LNCAP (cell line): ENCODE data around the gene RNF112.

Experiments
- TF ChIP-seq, protein P1 (sequence below): fragments of 450-650 bp; IDR thresholded peaks from 2 replicates; pipeline ENCODE4 v1.5.1; 2017; ENCODE audit warnings: mild to moderate bottlenecking

The RNF112 gene

DNA sequence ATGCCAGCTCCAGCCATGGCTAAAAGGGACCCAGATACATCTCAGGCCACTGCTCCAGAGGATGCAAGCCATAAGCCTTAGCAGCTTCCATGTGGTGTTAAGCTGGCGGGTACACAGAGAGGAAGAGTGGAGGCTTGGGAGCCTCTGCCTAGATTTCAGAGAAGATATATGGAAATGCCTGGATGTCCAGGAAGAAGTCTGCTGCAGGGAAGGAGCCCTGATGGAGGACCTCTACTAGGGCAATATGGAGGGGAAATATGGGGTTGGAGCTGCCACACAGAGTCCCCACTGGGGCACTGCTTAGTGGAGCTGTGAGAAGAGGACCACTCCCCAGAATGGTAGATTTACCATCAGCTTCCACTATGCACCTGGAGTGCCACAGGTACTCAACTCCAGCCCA is 32.1 kb downstream of the RNF112 start:
- TF ChIP-seq, protein P1, sequence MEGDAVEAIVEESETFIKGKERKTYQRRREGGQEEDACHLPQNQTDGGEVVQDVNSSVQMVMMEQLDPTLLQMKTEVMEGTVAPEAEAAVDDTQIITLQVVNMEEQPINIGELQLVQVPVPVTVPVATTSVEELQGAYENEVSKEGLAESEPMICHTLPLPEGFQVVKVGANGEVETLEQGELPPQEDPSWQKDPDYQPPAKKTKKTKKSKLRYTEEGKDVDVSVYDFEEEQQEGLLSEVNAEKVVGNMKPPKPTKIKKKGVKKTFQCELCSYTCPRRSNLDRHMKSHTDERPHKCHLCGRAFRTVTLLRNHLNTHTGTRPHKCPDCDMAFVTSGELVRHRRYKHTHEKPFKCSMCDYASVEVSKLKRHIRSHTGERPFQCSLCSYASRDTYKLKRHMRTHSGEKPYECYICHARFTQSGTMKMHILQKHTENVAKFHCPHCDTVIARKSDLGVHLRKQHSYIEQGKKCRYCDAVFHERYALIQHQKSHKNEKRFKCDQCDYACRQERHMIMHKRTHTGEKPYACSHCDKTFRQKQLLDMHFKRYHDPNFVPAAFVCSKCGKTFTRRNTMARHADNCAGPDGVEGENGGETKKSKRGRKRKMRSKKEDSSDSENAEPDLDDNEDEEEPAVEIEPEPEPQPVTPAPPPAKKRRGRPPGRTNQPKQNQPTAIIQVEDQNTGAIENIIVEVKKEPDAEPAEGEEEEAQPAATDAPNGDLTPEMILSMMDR: no peak

DNA sequence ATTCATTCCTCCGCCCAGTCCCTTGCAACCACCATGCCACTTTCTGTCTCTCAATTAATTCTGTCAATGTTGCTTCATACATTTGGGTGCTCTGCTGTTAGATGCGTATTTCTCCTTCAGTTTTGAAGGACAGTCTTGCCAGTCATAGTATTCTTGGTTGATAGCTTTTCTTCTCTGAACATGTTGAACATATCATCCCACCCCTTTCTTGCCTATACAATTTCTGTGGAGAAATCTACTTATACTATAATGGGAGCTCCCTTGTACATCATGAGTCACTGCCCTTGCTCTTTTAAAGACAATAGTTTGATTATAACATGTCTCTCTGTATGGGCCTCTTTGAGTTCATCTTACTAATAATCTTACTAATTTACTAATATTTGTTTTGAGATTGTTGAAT is 34.1 kb downstream of the RNF112 start:
- TF ChIP-seq, protein P1: no peak

DNA sequence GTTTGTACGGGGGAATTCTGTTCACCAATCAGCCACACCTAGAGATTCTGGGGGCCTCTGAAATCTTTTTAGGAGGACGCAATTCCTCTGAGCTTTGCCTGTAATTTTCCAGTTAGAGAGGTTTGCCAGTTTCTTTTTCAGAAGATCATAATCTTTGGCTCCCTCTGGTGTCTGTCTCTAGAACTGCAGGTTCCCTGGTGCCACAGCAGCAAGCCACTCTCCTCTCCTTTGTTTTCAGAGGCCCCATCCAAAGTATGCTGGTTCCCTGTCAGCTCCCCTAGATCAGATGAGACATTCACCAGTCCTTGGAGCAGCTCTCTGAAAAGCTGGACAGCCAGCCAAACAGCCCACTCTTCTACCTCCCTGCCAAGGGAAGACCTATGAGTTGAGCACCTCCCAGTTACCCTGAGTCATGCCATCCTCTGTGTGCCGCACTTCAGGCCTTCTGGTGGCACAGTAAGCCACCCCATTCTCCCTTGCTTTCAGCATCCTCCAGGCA is 36.1 kb downstream of the RNF112 start:
- TF ChIP-seq, protein P1: peak; percentile 87

DNA sequence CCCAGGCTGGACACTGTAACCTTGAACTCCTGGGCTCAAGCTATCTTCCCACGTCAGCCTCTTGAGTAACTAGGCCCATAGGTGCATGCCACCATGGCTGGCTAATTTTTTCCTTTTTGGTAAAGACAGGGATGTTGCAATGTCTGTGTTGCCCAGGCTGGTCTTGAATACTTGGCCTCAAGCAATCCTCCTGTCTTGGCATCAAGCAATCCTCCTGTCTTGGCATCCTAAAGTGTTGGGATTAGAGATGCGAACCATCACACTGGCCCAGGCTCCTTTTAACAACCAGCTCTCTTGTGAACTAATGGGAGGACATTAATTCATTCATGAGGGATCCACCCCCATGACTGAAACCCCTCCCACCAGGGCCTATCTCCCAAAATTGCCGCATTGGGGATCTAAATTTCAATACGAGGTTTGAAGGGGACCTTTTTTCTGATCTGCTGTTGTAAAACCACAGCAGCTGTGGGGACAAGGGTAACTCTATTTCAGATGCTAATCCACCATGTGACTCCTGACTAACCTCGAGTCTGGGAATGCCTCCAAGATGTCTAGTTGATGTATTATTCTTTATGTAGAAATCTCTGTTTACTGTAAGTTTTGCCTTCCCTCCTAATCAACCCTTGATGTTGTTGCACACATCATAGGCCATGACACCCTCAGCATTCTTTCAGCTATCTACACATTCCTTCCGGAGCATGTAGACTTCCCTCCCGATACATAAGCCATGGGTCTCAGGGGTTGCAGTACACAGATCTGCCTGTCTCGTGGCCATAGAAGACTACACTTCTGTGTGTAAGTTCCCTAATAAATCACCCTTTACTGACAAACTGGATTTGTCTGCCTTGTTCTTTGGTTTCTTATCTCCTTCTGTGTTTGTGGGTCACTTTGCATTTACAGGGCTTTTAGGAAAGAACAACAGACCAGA is 37.6 kb downstream of the RNF112 start:
- TF ChIP-seq, protein P1: no peak

DNA sequence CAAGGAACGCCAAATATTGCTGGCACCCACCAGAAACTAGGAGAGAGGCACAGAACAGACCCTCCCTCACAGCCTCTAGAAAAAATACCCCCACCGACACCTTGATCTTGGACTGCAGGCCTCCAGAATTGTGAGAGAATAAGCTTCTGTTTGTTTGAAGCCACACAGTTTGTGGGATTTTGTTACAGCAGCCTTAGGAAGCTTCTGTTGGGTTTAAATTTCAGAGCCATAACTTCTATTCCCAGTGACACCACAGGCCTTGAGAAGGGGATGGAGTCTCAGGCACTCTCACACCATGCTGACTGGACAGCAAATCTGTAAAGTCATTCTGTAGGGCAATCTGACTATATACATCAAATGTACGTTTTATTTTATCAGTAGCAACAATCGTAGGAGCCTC is 38.6 kb downstream of the RNF112 start:
- TF ChIP-seq, protein P1: no peak

DNA sequence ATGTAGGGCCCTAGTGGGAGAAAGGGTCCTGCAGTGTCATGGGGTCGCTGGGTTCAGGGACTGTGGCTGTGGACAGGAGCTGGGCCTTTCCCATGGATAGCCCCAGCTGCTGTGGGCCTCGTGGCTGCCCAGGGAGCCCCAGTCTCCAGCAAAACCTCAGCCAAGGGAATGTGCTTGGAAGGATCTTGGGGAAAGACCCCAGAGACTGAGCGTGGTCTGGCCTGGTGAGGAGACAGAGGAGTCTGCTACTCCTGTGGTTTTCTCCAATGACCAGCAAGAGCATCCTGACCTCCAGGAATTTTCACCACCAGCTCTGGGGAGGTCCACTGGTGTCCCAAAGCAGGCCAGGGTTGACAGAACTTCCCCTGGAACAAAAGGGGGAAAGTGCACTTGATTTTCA is 42.3 kb downstream of the RNF112 start:
- TF ChIP-seq, protein P1: no peak

DNA sequence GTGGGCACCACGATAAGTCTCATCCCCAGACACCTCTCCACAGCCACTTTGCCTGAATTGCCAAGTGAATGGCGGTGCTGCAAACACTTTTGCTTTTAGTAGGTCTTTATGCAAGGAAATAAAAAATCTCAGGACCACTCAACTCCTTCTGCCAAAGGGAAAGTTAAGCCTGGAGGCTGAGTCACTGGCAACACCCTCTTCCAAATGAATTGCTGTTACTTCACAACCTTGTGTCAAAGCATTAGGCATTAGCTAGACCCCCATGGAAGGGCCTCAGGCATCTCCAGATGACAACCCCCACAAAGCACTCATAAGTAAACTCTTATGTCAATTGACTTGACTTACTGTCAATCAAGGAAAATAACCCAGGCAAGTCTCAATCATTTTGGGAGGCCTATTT is 43.0 kb downstream of the RNF112 start:
- TF ChIP-seq, protein P1: no peak
